WI38 (cell line): ENCODE results near the gene LRRC4B.

ENCODE experiments used
- H3K4me3 ChIP-seq: 2 replicates; pipeline ENCODE4 v1.5.1; 2011; ENCODE audit warnings: low read depth, mild to moderate bottlenecking, control low read depth, low read length
- TF ChIP-seq, protein P1 (sequence below): IDR thresholded peaks from 2 replicates; pipeline ENCODE4 v1.5.1; 2012; ENCODE audit warnings: low read depth, mild to moderate bottlenecking, control low read depth, low read length

The LRRC4B gene

DNA sequence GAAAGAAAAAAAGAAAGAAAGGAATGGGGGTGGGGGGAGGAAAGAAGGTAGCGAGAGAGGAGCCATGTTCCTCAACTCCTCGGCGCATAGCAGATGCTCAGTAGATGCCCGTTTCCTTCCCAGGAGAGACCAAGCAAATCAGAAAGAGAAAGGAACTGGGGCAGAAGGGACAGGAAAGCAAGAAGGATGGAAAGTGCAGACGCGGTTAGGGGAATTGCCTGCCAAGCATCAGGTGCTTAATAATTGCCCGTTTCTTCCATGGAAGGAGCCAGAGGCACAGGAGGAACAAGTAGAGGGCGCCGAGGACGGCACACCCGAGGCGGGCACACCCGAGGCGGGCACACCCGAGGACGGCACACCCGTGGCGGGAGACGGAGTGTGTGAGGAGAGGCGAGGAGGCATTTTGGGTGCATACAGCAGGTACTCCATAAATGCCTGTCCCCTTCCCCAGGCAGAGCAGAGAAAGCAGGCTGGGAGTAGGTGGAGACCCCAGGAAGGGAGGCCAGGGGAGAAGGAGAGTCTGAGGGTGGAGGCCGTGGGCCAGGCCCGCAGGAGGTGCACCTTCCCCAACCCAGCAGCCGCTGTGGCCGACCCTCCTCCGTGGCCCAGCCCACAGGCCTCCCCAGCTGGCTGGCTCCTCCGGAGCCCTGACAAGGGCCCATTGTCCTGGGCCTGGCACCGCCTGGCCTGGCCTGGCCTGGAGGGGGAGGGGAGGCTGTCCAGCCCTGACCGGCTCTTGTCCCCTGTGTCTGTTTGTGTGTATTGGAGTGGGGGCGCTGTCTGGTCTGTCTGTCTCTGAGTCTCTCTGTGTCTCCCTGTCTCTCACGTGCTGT lies 71.8 kb downstream of the LRRC4B start:
- no peak overlapping the region for H3K4me3 ChIP-seq
- TF ChIP-seq, protein P1, sequence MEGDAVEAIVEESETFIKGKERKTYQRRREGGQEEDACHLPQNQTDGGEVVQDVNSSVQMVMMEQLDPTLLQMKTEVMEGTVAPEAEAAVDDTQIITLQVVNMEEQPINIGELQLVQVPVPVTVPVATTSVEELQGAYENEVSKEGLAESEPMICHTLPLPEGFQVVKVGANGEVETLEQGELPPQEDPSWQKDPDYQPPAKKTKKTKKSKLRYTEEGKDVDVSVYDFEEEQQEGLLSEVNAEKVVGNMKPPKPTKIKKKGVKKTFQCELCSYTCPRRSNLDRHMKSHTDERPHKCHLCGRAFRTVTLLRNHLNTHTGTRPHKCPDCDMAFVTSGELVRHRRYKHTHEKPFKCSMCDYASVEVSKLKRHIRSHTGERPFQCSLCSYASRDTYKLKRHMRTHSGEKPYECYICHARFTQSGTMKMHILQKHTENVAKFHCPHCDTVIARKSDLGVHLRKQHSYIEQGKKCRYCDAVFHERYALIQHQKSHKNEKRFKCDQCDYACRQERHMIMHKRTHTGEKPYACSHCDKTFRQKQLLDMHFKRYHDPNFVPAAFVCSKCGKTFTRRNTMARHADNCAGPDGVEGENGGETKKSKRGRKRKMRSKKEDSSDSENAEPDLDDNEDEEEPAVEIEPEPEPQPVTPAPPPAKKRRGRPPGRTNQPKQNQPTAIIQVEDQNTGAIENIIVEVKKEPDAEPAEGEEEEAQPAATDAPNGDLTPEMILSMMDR: no peak

DNA sequence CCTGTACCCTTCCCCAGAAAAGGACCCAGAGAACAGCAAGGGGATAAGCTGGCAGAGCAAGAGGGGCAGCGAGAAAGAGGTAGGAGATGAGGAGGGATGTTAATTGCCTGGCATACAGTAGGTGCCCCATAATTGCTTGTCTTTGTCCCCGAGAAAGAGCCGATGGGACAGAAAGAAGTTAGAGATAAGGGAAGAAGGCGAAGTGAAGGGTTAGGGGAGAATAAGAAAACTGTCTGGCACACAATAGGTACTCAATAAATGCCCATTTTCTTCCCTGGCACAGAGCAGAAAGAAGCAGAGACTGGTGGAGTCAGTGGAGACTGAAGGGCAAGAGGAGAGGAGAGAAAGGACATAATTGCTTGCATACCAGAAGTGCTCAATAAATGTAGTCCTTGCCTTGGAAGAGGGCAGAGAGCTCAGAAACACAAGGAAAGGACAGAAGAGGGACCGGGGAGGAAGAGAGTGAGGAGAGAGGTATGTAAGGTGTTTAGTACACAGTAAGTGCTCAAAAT lies 73.2 kb downstream of the LRRC4B start:
- TF ChIP-seq, protein P1: no peak

DNA sequence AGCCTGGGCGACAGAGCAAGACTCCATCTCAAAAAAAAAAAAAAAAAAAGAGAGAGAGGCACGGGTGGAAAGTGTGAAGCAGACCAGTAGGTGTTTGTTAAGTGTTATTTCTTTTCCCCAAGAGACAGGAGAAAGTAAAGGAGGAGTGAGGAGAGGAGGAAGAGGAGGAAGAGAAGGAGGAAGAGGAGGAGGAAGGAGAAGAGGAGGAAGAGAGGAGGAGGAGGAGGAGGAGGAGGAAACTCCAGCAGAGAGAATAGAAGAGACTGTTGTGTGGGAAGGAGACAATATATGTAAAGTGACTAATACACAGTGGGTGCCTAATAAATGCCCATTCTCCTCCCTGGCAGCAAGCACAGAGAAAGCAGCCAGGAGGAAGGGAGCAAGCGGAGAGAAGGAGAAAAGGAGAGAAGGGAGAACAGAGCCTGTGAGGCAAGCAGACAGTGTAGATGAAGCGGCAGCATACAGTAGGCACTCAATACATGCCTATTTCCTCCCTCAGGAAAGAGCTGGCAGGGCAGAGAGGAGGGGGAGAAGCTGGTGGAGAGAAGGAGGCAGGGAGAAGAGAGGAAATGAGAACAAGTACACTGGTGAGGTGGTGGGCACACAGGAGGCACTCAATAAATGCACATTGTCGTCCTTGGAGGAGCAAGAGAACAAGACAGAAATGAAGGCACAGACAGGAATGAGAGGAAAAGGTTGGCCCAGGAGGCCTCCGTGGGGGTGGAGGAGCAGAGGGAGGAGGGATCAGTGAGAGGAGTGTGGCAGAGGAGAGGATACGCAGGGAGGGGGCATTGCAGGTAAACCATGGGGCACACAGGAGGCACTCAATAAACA lies 73.8 kb downstream of the LRRC4B start:
- H3K4me3 ChIP-seq: no peak overlapping the region
- TF ChIP-seq, protein P1: no peak

More for the DNA sequence above, 73.2 kb downstream of the LRRC4B start:
- no peak overlapping the region for H3K4me3 ChIP-seq

DNA sequence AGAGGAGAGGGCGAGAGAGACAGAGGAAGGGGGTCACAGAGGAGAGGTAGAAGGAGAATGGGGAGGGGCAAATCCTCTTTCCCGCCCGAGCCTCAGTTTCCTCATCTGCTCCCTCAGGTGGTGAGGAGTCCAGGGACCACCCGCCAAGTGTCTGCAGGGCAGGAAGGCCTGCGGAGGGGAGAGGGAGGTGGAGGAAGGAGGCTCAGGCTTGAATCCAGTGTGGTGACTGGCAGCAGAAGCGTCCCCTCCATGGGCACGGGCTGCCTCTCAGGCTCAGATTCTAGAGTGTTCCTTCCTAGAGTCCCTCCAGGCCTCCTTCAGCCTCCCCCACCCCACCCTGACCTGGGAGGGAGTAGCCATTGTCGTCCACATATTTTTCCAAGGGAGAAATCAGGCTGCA lies 75.1 kb downstream of the LRRC4B start:
- TF ChIP-seq, protein P1: no peak
- H3K4me3 ChIP-seq: no peak overlapping the region

GRCh38 chr19:50492303-50493052 lies 75.8 kb downstream of the LRRC4B start:
- TF ChIP-seq, protein P1: no peak
- no peak overlapping the region for H3K4me3 ChIP-seq

- no peak overlapping the region for H3K4me3 ChIP-seq
- TF ChIP-seq, protein P1: no peak
Measured at GRCh38 chr19:50490991-50491472, 77.2 kb downstream of the LRRC4B start.
